Stimulated activated CD4-positive, alpha-beta T cell treated with anti-CD3 and anti-CD28 coated beads, Interleukin-15, amount 100 ng/mL, for 1 hour (primary cell): ENCODE results near the gene TXNDC11.

Experiments used
- DNase-seq, 2 donors: peaks; one replicate each; pipeline ENCODE4 v3.0.0-alpha.2; 2020; ENCODE audit warnings: low read depth in 1 of 2, low spot score in 1 of 2

The TXNDC11 gene

GRCh38 chr16:11632455-11632939 is 110.2 kb downstream of the TXNDC11 start:
- DNase-seq = no peak

DNA sequence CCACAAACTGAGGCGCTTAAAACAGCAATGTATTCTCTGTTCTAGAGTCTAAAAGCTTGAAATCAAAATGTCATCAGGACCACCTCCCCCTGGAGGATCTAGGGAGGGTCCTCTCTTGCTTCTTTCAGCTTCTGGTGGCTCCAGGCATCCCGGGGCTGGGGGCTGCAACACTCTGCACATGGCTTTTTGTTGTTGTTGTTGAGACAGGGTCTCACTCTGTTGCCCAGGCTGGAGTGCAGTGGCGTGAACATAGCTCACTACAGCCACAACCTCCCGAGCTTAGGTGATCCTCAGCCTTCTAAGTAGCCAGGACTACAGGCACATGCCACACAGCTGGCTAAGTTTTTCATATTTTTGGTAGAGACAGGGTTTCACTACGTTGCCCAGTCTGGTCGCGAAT is 111.4 kb downstream of the TXNDC11 start:
- DNase-seq = no peak

DNA sequence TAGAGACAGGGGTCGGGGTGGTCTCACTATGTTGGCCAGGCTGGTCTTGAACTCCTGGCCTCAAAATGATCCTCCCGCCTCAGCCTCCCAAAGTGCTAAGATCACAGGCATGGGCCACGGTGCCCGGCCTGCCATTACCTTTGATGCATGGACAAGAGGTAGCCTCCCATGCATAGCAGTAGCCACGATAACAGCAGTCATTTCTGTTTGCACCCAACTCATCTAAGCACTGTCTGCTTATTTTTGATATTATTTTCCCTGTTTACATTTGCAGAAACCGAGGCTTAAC is 111.9 kb downstream of the TXNDC11 start:
- DNase-seq = no peak

GRCh38 chr16:11630046-11630767 is 112.5 kb downstream of the TXNDC11 start:
- DNase-seq = no peak
